A673 (cell line): Measurements from ENCODE around the gene SUCLG1.

Experiments used
- CTCF ChIP-seq: fragments of 300-800, 200-600 bp; sonication (generic); conservative IDR thresholded peaks from 2 replicates; pipeline ENCODE4 v1.5.1; 2017; ENCODE audit warnings: low read depth, mild to moderate bottlenecking, antibody characterized with exemption, low read length, moderate library complexity, mixed read lengths
- EZH2 ChIP-seq: fragments of 200-600 bp; sonication (generic); IDR thresholded peaks from 2 replicates; pipeline ENCODE4 v1.6.1; 2017; ENCODE audit warnings: borderline replicate concordance, low read depth, mild to moderate bottlenecking, mixed read lengths, antibody characterized with exemption, low read length; ENCODE audit not compliant: poor library complexity, severe bottlenecking

- TF ChIP-seq EZH2 = no peak
- no peak for TF ChIP-seq CTCF
Measured at GRCh38 chr2:84483320-84483719, 24.2 kb upstream of the SUCLG1 start.
